NT2/D1 (cell line): Measurements from ENCODE around the gene SYNDIG1.

Experiments
- YY1 ChIP-seq: IDR thresholded peaks from 2 replicates; pipeline ENCODE4 v1.6.1; 2011; ENCODE audit not compliant: insufficient read length, insufficient read depth
- ZNF274 ChIP-seq: IDR thresholded peaks from 2 replicates; pipeline ENCODE4 v1.6.1; 2011; ENCODE audit warnings: mild to moderate bottlenecking, low read depth, low read length

DNA sequence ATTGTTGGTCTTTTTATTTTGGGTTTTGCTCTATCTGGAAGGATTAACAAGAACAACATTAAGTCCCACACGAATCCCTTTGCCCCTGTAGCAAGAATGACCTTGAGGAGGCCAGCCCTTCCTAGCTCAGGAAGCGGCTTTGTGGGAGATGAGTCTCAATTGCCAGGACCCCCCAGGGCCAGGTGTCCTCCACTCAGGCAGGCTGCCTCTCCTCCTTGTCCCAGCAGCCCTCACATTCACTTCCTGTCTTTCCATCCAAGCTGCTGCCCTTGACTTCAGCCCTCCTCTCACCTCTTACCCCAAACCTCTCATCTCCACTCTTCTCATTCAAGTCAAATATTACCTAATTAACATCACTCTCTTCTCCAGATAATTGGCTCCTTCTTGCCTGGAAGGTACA lies 22.6 kb upstream of the SYNDIG1 start:
- TF ChIP-seq YY1 = no peak
- no peak for TF ChIP-seq ZNF274
